Esophagus squamous epithelium (tissue), 4 donors: ENCODE results near the gene HPS6.

Experiments
- CTCF ChIP-seq, 6 experiments: fragments of 450-650 bp in 4 of 6; fragments of 200-600 bp in 2 of 6; sonication (generic) in 2 of 6; IDR thresholded peaks; one replicate each; pipeline ENCODE4 v1.5.1; 2016 to 2019; ENCODE audit warnings: antibody characterized with exemption in 6 of 6, mild to moderate bottlenecking in 4 of 6, moderate library complexity in 4 of 6
- POLR2A ChIP-seq, 4 donors: fragments of 450-650 bp; IDR thresholded peaks; one replicate each; pipeline ENCODE4 v1.6.1; 2017; ENCODE audit warnings: antibody characterized with exemption in 4 of 4, mild to moderate bottlenecking in 4 of 4, moderate library complexity in 3 of 4

- TF ChIP-seq POLR2A (IDR thresholded peaks at IDR 0.05) (no peak), CTCF (IDR thresholded peaks at IDR 0.05) (peak; percentile 86 to 95 (median 88))
Measured at GRCh38 chr10:102072673-102073527, 7.8 kb downstream of the HPS6 start.
